Heart right ventricle (tissue), 16 donors: ENCODE results near the gene XIRP2. TPM values are rescaled to one million over a fixed set of nuclear protein-coding genes. Genes with fewer than 3 reads are reported as not detected.

Experiments
- ATAC-seq, 8 donors: fragments of 200-7000 bp; cut with Tn5 transposase; one replicate each; pipeline ENCODE4 v1.9.1; 2020; ENCODE audit warnings: mild to moderate bottlenecking in 8 of 8, moderate library complexity in 8 of 8, moderate number of reproducible peaks in 1 of 8
- DNase-seq, 2 donors: peaks; one replicate each; pipeline ENCODE4 v3.0.0-alpha.2; 2020
- H3K27ac ChIP-seq, 10 donors: fragments of 200-600 bp; sonication (generic) in 2 of 10; one replicate each; pipeline versions ENCODE4 v1.5.0 to v1.8.0; 2020 to 2022; ENCODE audit warnings: mild to moderate bottlenecking in 3 of 10
- H3K27me3 ChIP-seq, 7 donors: fragments of 200-600 bp; one replicate each; pipeline ENCODE4 v1.8.0; 2021 to 2022; ENCODE audit warnings: mild to moderate bottlenecking in 2 of 7
- H3K36me3 ChIP-seq, 9 donors: fragments of 200-600 bp; sonication (generic) in 1 of 9; one replicate each; pipeline versions ENCODE4 v1.5.0 to v1.8.0; 2020 to 2022; ENCODE audit warnings: mild to moderate bottlenecking in 2 of 9
- H3K4me1 ChIP-seq, 9 donors: fragments of 200-600 bp; sonication (generic) in 1 of 9; one replicate each; pipeline versions ENCODE4 v1.5.0 to v1.8.0; 2020 to 2022; ENCODE audit warnings: mild to moderate bottlenecking in 4 of 9
- H3K4me3 ChIP-seq, 10 donors: fragments of 200-600 bp; sonication (generic) in 2 of 10; one replicate each; pipeline versions ENCODE4 v1.5.0 to v1.8.0; 2020 to 2022; ENCODE audit warnings: mild to moderate bottlenecking in 7 of 10, moderate library complexity in 2 of 10
- H3K9me3 ChIP-seq, 11 donors: fragments of 200-600 bp in 10 of 11; sonication (generic) in 2 of 11; one replicate each; pipeline versions ENCODE4 v1.5.0 to v1.8.0; 2013 to 2022; ENCODE audit warnings: mild to moderate bottlenecking in 2 of 11, control low read depth in 1 of 11, moderate library complexity in 1 of 11
- CTCF ChIP-seq, 9 donors: fragments of 200-600 bp; sonication (generic) in 2 of 9; IDR thresholded peaks; one replicate each; pipeline versions ENCODE4 v1.5.0 to v1.8.0; 2021 to 2022; ENCODE audit warnings: antibody characterized with exemption in 9 of 9, mild to moderate bottlenecking in 5 of 9, moderate library complexity in 1 of 9
- WGBS, 2 donors: extraction: QIAGEN DNeasy Blood & Tissue Kit; methylation state at CpG; one replicate each; pipeline ENCODE4 v1.1.7; 2013; ENCODE audit warnings: inconsistent platforms in 1 of 2; 5-methylcytosine and 5-hydroxymethylcytosine counted together
- intact Hi-C, 10 donors: fragments of 100-400 bp; cut with DNase I; formaldehyde crosslinking; loops; one replicate each; pipeline versions ENCODE4 v1.11.1 to v1.14.2; 2022
- polyA plus RNA-seq, 2 donors: library from polyadenylated mRNA; stranded (reverse); fragments of 200-250 nt; gene quantifications; one replicate each; pipeline ENCODE4 v1.2.3, GENCODE V29; 2013
- total RNA-seq, 10 donors: library from RNA; stranded (reverse); fragmentation: NEBNext Ultra II Directional in 3 of 10; extraction: Animal tissue kit (Norgen Biotek cat#: 25700) in 3 of 10; gene quantifications; one replicate each; pipeline versions ENCODE4 v1.2.1 to v1.2.4, GENCODE V29; 2021 to 2023
- donor health status: Arrhythmogenic right ventricular cardiomyopathy.
- donor health status: ischemic (EF 13 %, LVEDD 7.1; RV severe dilation, severe dysfunction).
- donor health status: healthy with polysubstance abuse.
- donor health status: DM: no; HTN: yes; CAD: no.
- donor health status: DM: no; HTN: no; CAD: no.
- donor health status: ischemic (EF 25% LVEDD 6.9; RV normal size, moderate dysfunction).
- donor health status: ischemic (EF 25% LVEDD 5.7; RV mildly dilated, moderate dysfunction).
- donor health status: healthy.
- donor health status: DM: yes; HTN: yes; CAD: no.
- donor health status: Ischemic cardiomyopathy.
- donor health status: ischemic (EF 35%, LVEDD 5.7; RV mildly dilated, moderate dysfunction).
- donor health status: nonischemic (EF 11% LVEDD 7.7; RV severe dilation, severe dysfunction).
- donor health status: DM: yes; HTN: yes; CAD: no.
- donor health status: PGD.
- donor health status: ischemic (EF 29% LVEDD 5.4; RV normal size, mild dysfunction).
- donor health status: nonischemic (EF 23%, LVEDD 6.1; RV moderate dilation, normal function).

Gene XIRP2
- total and polyA plus RNA-seq, 12 donors = 145 to 1,255 (median 577) TPM

GRCh38 chr2:167049659-167050058 lies 161.4 kb downstream of the XIRP2 start:
- ATAC-seq (no peak), DNase-seq (no peak)
- H3K36me3 ChIP-seq = no peaks in the 10 kb centered on the region
- H3K9me3 ChIP-seq = no peaks in the 10 kb centered on the region
- intact Hi-C loops = no loop called here
- no peaks in the 10 kb centered on the region for H3K4me1 ChIP-seq
- TF ChIP-seq CTCF (IDR thresholded peaks at IDR 0.05) = no peak
- 55 to 71% methylated on average over 3 of the region's 3 CpGs for WGBS, 2 donors
- H3K27me3 ChIP-seq = no peaks in the 10 kb centered on the region
- H3K27ac ChIP-seq = no peak overlapping the region
- no peak overlapping the region for H3K4me3 ChIP-seq

- Histone ChIP-seq H3K27me3 (no peaks in the 10 kb centered on the region), H3K9me3 (no peaks in the 10 kb centered on the region), H3K4me1 (no peaks in the 10 kb centered on the region), H3K4me3 (no peak overlapping the region), H3K27ac (no peak overlapping the region), H3K36me3 (no peaks in the 10 kb centered on the region)
- intact Hi-C loops = no loop called here
- no peak for TF ChIP-seq CTCF (IDR thresholded peaks at IDR 0.05)
- WGBS, 2 donors = 73 to 83% methylated on average over 1 of the region's 1 CpG
- no peak for DNase-seq
- no peak for ATAC-seq
Observed at GRCh38 chr2:167052825-167053224, 164.5 kb downstream of the XIRP2 start.

GRCh38 chr2:167054881-167055280 lies 166.6 kb downstream of the XIRP2 start:
- no peaks in the 10 kb centered on the region for H3K36me3 ChIP-seq
- no peaks in the 10 kb centered on the region for H3K4me1 ChIP-seq
- DNase-seq (no peak), ATAC-seq (no peak)
- H3K9me3 ChIP-seq = no peaks in the 10 kb centered on the region
- TF ChIP-seq CTCF (IDR thresholded peaks at IDR 0.05) = no peak
- H3K27me3 ChIP-seq = no peaks in the 10 kb centered on the region
- no peak overlapping the region for H3K27ac ChIP-seq
- intact Hi-C loops = no loop called here
- no peak overlapping the region for H3K4me3 ChIP-seq
- WGBS, 2 donors = 89 to 90% methylated on average over 3 of the region's 3 CpGs

- WGBS, 2 donors = 80 to 81% methylated on average over 4 of the region's 4 CpGs
- Histone ChIP-seq H3K4me3 (no peak overlapping the region), H3K4me1 (no peaks in the 10 kb centered on the region), H3K9me3 (no peaks in the 10 kb centered on the region), H3K27ac (no peak overlapping the region), H3K36me3 (no peaks in the 10 kb centered on the region), H3K27me3 (no peaks in the 10 kb centered on the region)
- TF ChIP-seq CTCF (IDR thresholded peaks at IDR 0.05) = no peak
- ATAC-seq = no peak
- intact Hi-C loops = no loop called here
- no peak for DNase-seq
Observed at GRCh38 chr2:167057446-167057845, 169.2 kb downstream of the XIRP2 start.

GRCh38 chr2:167059173-167059572 lies 170.9 kb downstream of the XIRP2 start:
- Histone ChIP-seq H3K4me1 (no peaks in the 10 kb centered on the region), H3K4me3 (no peak overlapping the region), H3K27me3 (no peaks in the 10 kb centered on the region), H3K36me3 (no peaks in the 10 kb centered on the region), H3K9me3 (no peaks in the 10 kb centered on the region), H3K27ac (no peak overlapping the region)
- ATAC-seq (no peak), DNase-seq (no peak)
- no peak for TF ChIP-seq CTCF (IDR thresholded peaks at IDR 0.05)
- WGBS, 2 donors = 90 to 92% methylated on average over 10 of the region's 10 CpGs
- intact Hi-C loops = no loop called here
